K562 (cell line): ENCODE data around the gene WDR5B. TPM values are rescaled to one million over a fixed set of nuclear protein-coding genes. Genes with fewer than 3 reads are reported as not detected.
A peak's percentile ranks its signal among the peaks of the same experiment; 100 is the strongest.

Source experiments
- ATAC-seq: fragments of 200-7000 bp; cut with Tn5 transposase; 3 replicates; pipeline ENCODE4 v1.9.1; 2020; ENCODE audit warnings: moderate library complexity
- BruUV-seq: library from RNA; stranded (reverse); fragments of 400-500 nt; replicated peaks from 2 replicates; lab custom pipeline; 2021; lab: Mats Ljungman, UMichigan
- CTCF ChIA-PET: fragments of 300-600 bp; formaldehyde crosslinking; extraction: SDS; loops from one replicate; lab custom pipeline; 2021; ENCODE audit warnings: low intra/inter-chr PET ratio; lab: Yijun Ruan, JAX
- POLR2A ChIA-PET: fragments of 300-600, 350-650 bp; sonication (Branson Sonifier 250); formaldehyde crosslinking; extraction: SDS; loops from one replicate; lab custom pipeline; 2021; ENCODE audit warnings: antibody characterized with exemption, inconsistent platforms; lab: Yijun Ruan, JAX
- DNase-seq, 4 experiments: peaks; one replicate each; pipeline versions ENCODE4 v3.0.0 to v3.0.0-alpha.2; 2011 to 2018; ENCODE audit warnings: low spot score in 3 of 4, mixed read lengths in 3 of 4; ENCODE audit errors: extremely low read depth in 1 of 4
- FAIRE-seq: peaks from 2 replicates; lab custom pipeline; 2011; peaks lifted over from hg19 to GRCh38; lab: Jason Lieb, UNC
- H2AFZ ChIP-seq: 2 replicates; pipeline ENCODE4 v1.6.0; 2011; ENCODE audit warnings: low read depth, low read length, control low read depth, inconsistent platforms
- H3K27ac ChIP-seq: fragments of 200-600 bp; 3 replicates; pipeline ENCODE4 v1.8.0; 2011; ENCODE audit warnings: low read depth, mild to moderate bottlenecking, control low read depth, inconsistent platforms, low read length, moderate library complexity, mixed read lengths; ENCODE audit errors: extremely low read depth
- H3K27me3 ChIP-seq, 2 experiments: fragments of 300-600 bp in 1 of 2; 2 replicates in 1 of 2; 3 replicates in 1 of 2; pipeline versions ENCODE4 v1.6.0 to v1.8.0; 2011; ENCODE audit warnings: inconsistent platforms in 2 of 2, low read length in 2 of 2, mild to moderate bottlenecking in 1 of 2, mixed read lengths in 1 of 2, moderate library complexity in 1 of 2; ENCODE audit not compliant: control insufficient read depth in 2 of 2, insufficient read depth in 2 of 2
- H3K36me3 ChIP-seq: fragments of 300-600 bp; 3 replicates; pipeline ENCODE4 v1.8.0; 2011; ENCODE audit warnings: mild to moderate bottlenecking, low read length, inconsistent platforms; ENCODE audit not compliant: control insufficient read depth, insufficient read depth
- H3K4me1 ChIP-seq, 2 experiments: fragments of 200-600 bp in 1 of 2; replicated peaks in 1 of 2; 2 replicates in 1 of 2; 3 replicates in 1 of 2; pipeline versions ENCODE4 v1.5.1 to v1.8.0; 2011; ENCODE audit warnings: inconsistent platforms in 2 of 2, low read length in 2 of 2, mild to moderate bottlenecking in 1 of 2, mixed read lengths in 1 of 2, moderate library complexity in 1 of 2; ENCODE audit not compliant: control insufficient read depth in 2 of 2, insufficient read depth in 2 of 2
- H3K4me2 ChIP-seq: 2 replicates; pipeline ENCODE4 v1.6.1; 2011; ENCODE audit warnings: low read length, control low read depth, inconsistent platforms, mixed read lengths; ENCODE audit not compliant: insufficient read depth
- H3K4me3 ChIP-seq: fragments of 200-600 bp; sonication (generic), shearing (Covaris generic); 2 replicates; pipeline ENCODE4 v1.5.1; 2016; ENCODE audit warnings: control low read depth, inconsistent platforms
- H3K79me2 ChIP-seq: fragments of 200-600 bp; 3 replicates; pipeline ENCODE4 v1.8.0; 2011; ENCODE audit warnings: low read length, inconsistent platforms; ENCODE audit not compliant: control insufficient read depth, insufficient read depth
- H3K9ac ChIP-seq, 2 experiments: 2 replicates each; pipeline versions ENCODE4 v1.6.0 to v1.6.1; 2011; ENCODE audit warnings: low read depth in 2 of 2, low read length in 2 of 2, control low read depth in 1 of 2, inconsistent platforms in 1 of 2, mild to moderate bottlenecking in 1 of 2, mixed read lengths in 1 of 2; ENCODE audit not compliant: insufficient read depth in 1 of 2
- H3K9me1 ChIP-seq: one replicate; pipeline ENCODE4 v1.6.0; 2011; ENCODE audit warnings: inconsistent platforms, mild to moderate bottlenecking, low read length, moderate library complexity; ENCODE audit not compliant: control insufficient read depth, insufficient read depth
- H3K9me3 ChIP-seq: replicated peaks from 2 replicates; pipeline ENCODE4 v1.5.1; 2011; ENCODE audit warnings: low read depth, low read length, inconsistent platforms; ENCODE audit not compliant: control insufficient read depth, insufficient read depth
- H4K20me1 ChIP-seq: replicated peaks from 2 replicates; pipeline ENCODE4 v1.6.1; 2011; ENCODE audit warnings: low read length, inconsistent platforms, mixed read lengths; ENCODE audit not compliant: control insufficient read depth, insufficient read depth
- CSDE1 ChIP-seq, 2 experiments: fragments of 450-650 bp; IDR thresholded peaks; 2 replicates each; pipeline ENCODE4 v1.6.1; 2016; ENCODE audit warnings: mild to moderate bottlenecking in 1 of 2
- ZNF224 ChIP-seq: sonication (generic); formaldehyde crosslinking; IDR thresholded peaks from 2 replicates; pipeline ENCODE4 v1.8.0; 2022; ENCODE audit warnings: mild to moderate bottlenecking, missing genetic modification reagents
- ZNF316 ChIP-seq: fragments of 450-650 bp; IDR thresholded peaks from 2 replicates; pipeline ENCODE4 v1.6.1; 2016
- ZNF512 ChIP-seq: IDR thresholded peaks from 2 replicates; pipeline ENCODE4 v1.6.1; 2016; ENCODE audit warnings: missing genetic modification characterization, missing compliant biosample characterization
- WGBS: fragments of 100-300 bp; shearing (Covaris generic); methylation state at CpG from one replicate; pipeline ENCODE4 v1.1.6; 2016; ENCODE audit warnings: low coverage, mixed read lengths; ENCODE audit not compliant: insufficient coverage; ENCODE audit errors: missing lambda C conversion rate; 5-methylcytosine and 5-hydroxymethylcytosine counted together
- in situ Hi-C: fragments of 300-500 bp; cut with MboI; formaldehyde crosslinking; loops from 4 replicates; pipeline ENCODE4 v1.15.0; 2018; ENCODE audit warnings: inconsistent platforms, mixed read lengths
- intact Hi-C: fragments of 100-400 bp; cut with micrococcal nuclease; formaldehyde crosslinking; loops from 2 replicates; pipeline ENCODE4 v1.14.2; 2022
- polyA plus RNA-seq, 8 experiments: library from polyadenylated mRNA; depleted of rRNA in 4 of 8; stranded (reverse) in 5 of 8; unstranded in 3 of 8; fragments of >200 nt; fragmentation: Nextera tagmentation in 2 of 8; fragmentation: Illumina TruSeq in 1 of 8; extraction: Ambion mirVana in 2 of 8; extraction: Trizol in 1 of 8; gene quantifications; 2 replicates each; pipeline versions ENCODE4 v1.2.1 to v1.2.3, GENCODE V29; 2011 to 2014; ENCODE audit warnings: inconsistent platforms in 1 of 8, missing spikeins in 1 of 8
- total RNA-seq, 7 experiments: library from RNA; depleted of rRNA in 6 of 7; stranded (reverse); fragments of >200 nt in 6 of 7; fragmentation: Illumina TruSeq in 2 of 7; extraction: Trizol in 2 of 7; gene quantifications; 2 replicates each; pipeline versions ENCODE4 v1.2.1 to v1.2.3, GENCODE V29; 2011 to 2021; ENCODE audit warnings: low replicate concordance in 1 of 7

WDR5B gene
- total and polyA plus RNA-seq, 9 of the 15 experiments (the other 6 are each of a cell fraction or from before 2014, with no cell fraction given) = 2.8 to 10.1 (median 4.2) TPM

- Histone ChIP-seq H3K4me2 (no peak overlapping the region), H3K79me2 (no peaks in the 10 kb centered on the region; the same call in 2 of the 3 replicates), H3K36me3 (peaks cover 76% of the 10 kb centered on the region), H3K4me3 (no peak overlapping the region), H3K4me1 (no peaks in the 10 kb centered on the region), H3K9me3 (no peaks in the 10 kb centered on the region), H2AFZ (no peak overlapping the region), H4K20me1 (no peaks in the 10 kb centered on the region), H3K27me3 (no peaks in the 10 kb centered on the region), H3K27ac (no peak overlapping the region), H3K9ac (no peak overlapping the region), H3K9me1 (no peaks in the 10 kb centered on the region)
- BruUV-seq = no TSS peak
- TF ChIP-seq CSDE1 (IDR thresholded peaks at IDR 0.05) (no peak), ZNF224 (CRISPR knock-in tag) (no peak)
- 100% methylated on average over 1 of the region's 1 CpG for WGBS
- DNase-seq (no peak), FAIRE-seq (no peak), ATAC-seq (no peak)
- ChIA-PET CTCF (no interaction called here), POLR2A (no interaction called here)
- intact Hi-C loops = no loop called here
- in situ Hi-C loops = no loop called here
Measured at GRCh38 chr3:122462406-122462805, 46.5 kb upstream of the WDR5B start.

GRCh38 chr3:122461806-122462205 is 45.9 kb upstream of the WDR5B start:
- Histone ChIP-seq H3K36me3 (peaks cover 78% of the 10 kb centered on the region), H3K27me3 (no peaks in the 10 kb centered on the region), H3K4me1 (no peaks in the 10 kb centered on the region), H3K79me2 (no peaks in the 10 kb centered on the region; the same call in 2 of the 3 replicates), H3K4me3 (no peak overlapping the region), H3K27ac (no peak overlapping the region), H3K9me3 (no peaks in the 10 kb centered on the region), H3K9me1 (no peaks in the 10 kb centered on the region), H2AFZ (no peak overlapping the region), H3K4me2 (no peak overlapping the region), H4K20me1 (no peaks in the 10 kb centered on the region), H3K9ac (no peak overlapping the region)
- FAIRE-seq (peak; percentile 44), DNase-seq (no peak), ATAC-seq (no peak)
- ChIA-PET POLR2A (no interaction called here), CTCF (no interaction called here)
- no TSS peak for BruUV-seq
- 97% methylated on average over 3 of the region's 3 CpGs for WGBS
- in situ Hi-C loops (no loop called here), intact Hi-C loops (no loop called here)
- TF ChIP-seq ZNF512 (no peak), ZNF316 (0 out of 2 replicates have a peak, but pooled peaks have one; percentile 3)
